Skin of body (tissue), 2 donors: Measurements from ENCODE around the gene NKAIN4. TPM values are rescaled to one million over a fixed set of nuclear protein-coding genes. Genes with fewer than 3 reads are reported as not detected.

Experiments
- DNase-seq: peaks from one replicate; lab custom pipeline; 2025; lab: John Stamatoyannopoulos, UW
- total RNA-seq: library from RNA; depleted of rRNA; stranded (reverse); fragments of >200 nt; gene quantifications from one replicate; pipeline ENCODE4 v1.2.3, GENCODE V29; 2014

NKAIN4 gene
- total RNA-seq, 1 donor from 2014 or later = 3.7 TPM

DNA sequence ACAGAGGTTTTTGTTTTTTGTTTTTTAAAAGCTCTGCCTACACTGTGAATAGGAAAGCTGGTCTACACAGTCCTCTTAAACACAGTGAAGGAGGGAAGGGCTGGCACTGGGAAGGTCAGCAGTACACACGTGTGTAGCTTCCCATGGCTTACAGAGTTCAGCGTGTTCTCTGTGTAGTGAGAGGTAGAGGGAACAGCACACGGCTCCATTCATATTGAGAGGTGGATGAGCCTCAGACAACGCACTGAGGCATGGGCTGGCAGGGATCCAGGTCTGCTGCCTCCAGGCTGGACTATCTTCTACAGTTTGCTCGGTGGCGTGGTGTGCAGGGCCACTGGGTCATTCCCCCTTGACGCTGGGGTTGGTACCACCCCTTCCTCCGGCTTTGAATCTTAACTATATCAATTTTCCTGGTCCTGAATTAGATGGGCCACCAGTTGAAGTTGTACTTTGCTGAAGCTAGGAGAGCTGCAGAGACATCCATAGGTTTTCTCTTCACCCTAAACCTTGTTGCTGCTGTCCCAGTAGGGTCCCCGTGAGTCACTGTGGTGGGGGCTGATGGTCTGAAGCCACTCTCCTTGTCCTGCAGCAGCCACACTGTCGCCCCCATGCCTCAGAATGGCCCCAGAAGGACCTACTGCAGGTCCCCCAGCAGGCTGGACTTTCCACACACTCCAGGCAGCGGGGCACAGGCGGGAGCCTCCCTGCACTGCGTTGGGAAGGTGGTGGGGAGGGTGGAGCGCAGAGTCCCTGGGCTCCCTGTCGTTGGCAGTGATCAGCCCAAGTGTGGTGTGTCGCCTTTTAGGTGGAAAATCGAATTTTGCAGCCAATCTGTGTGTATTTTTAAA, 20.3 kb upstream of the NKAIN4 start:
- no peak for DNase-seq

GRCh38 chr20:63273635-63274380, 19.5 kb upstream of the NKAIN4 start:
- no peak for DNase-seq

- no peak for DNase-seq
These were observed 18.9 kb upstream of the NKAIN4 start for GRCh38 chr20:63273059-63273579.

GRCh38 chr20:63272105-63273058, 18.1 kb upstream of the NKAIN4 start, which contains the start of gene ARFGAP1:
Gene ARFGAP1, plus strand, starts transcription at chr20:63272813. Its CDS starts 2,768 bp downstream, at chr20:63275581.
- DNase-seq = peak; percentile 88

DNA sequence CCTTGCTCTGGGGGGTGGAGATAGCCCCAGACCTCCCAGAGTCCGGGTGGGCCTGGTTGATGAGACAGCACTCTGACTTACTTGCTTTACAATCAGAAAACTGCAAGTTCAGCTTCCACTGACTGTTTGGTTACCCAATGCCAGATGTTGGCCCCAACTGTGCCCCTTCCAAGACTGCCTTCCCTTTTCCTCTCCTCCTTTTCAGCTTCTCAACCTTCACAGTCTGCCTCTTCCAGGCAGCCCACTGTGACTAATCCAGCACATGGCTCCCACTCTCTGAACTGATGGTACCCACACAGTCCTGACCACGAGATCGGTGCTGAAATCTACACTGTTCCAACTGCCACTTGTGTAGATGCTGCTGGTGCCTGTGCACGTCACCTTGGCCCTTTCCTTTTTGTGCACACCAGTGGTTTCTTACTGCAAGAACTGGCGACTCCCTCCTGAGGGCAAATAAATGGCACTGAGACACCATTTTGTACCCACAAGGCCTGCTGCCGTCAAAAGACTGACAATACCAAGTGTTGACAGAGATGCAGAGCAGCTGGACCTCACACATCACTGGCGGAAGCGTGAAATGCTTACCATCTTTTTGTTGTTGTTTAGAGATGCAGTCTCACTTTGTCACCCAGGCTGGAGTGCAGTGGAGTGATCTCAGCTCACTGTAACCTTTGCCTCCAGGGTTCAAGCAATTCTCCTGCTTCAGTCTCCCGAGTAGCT, 16.5 kb upstream of the NKAIN4 start:
- no peak for DNase-seq

- DNase-seq = no peak
These were observed 15.5 kb upstream of the NKAIN4 start for GRCh38 chr20:63269724-63270123.

DNA sequence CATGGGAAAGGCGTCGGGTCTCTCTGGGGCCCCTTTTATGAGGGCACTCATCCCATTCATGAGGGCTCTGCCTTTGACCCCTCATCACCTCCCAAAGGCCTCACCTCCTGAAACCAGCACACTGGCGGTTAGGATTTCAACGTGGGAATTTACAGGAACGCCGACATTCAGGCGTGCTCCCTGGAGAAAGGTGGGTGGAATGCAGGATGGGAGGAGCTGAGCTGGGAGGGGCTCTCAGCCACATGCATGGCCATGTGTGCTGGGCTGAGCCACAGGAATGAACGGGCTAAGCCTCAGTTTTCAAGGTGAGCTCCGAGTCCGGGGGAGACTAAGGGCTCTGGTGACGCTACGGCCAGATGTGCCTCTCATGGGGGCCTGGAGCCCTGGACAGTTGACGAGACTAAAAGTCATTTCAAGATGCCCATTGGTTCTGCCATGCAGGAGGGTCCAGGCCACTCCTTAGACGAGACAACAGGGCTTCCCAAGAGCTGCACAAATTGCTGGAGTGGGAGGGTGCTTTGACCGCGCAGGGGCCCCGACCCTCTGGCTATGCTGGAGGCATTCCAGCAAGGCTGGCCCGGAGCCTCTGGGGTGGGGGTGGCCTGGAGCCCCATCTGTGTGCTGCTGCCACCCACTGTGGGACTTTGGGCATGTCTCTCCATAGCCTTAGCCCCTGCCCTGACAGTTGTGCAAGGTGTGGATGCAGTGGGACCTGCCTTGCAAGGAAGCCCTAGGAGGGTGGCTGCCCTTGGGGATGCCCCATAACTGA, 14.6 kb upstream of the NKAIN4 start:
- no peak for DNase-seq

DNA sequence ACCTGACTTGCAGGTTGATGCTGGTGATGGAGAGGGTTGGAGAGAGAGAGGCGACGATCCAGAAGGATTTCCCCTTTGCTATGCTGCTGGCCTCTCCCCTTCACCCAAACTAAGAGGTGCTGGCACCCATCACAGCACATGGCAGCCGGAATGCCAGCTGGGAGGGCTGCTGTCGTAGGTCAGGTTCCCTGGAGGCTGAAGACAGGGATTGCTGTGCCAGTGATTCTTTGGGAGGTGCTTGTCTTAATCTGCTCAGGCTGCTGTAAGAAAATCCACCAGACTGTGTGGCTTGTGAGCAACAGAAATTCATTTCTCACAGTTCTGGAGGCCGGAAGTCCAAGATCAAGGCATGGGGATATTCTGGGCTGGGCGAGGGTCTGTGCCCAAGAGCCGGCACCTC, 14.0 kb upstream of the NKAIN4 start:
- DNase-seq = no peak

DNA sequence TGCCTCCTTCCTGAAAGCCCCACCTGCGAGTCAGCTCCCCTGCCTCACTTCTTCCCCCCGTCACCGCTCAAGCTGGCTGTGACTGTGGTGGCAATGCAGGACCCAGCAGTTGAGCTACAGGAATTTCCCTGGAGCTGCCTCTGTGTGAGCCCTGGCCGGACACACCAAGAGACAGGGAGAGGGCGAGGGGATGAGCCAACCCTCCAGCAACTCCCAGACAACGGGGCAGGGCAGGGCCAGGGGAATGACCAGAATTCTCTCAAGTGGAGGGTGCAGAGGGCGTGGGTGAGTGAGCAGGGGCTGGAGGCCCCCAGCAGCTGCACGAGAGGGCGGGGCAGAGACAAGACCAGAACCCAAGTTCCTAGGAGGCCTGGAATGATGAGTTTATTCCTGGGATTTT, 13.4 kb upstream of the NKAIN4 start:
- DNase-seq = no peak

DNA sequence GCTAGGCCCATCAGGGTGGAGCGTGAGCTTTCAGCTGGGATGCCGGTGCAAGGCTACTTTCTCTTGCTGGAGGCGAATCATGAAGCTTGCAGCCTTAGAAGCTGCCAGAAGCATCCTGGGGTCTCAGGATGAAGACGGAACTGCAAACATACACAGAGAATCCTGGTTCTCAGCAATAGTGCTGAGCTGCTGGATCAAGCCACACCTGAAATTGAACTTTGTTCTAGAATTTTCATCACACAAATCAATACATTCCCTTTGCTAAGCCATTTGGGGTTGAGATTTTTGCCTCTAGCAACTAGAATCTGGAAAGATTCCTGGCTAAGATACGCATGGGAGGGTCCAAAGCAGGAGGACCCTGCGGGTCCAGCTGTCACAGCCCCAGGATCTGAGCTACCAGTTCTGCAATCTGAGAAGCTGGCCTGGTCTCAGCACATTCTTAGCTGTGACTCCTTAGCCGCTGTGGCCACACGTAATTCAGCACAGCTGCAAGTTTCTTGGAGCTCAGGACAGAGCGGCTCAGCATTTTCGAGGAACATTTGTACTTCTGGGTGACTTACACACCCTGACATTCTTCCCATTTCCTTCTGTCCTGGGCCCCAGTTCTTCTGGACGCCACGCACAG, 11.7 kb upstream of the NKAIN4 start:
- peak; percentile 66 for DNase-seq

GRCh38 chr20:63264519-63264918, 10.3 kb upstream of the NKAIN4 start:
- no peak for DNase-seq

- DNase-seq = no peak
These were observed 9.7 kb upstream of the NKAIN4 start for GRCh38 chr20:63264000-63264399.

GRCh38 chr20:63262836-63263235, 8.6 kb upstream of the NKAIN4 start:
- no peak for DNase-seq

GRCh38 chr20:63261795-63262528, 7.7 kb upstream of the NKAIN4 start:
- DNase-seq = no peak

GRCh38 chr20:63261060-63261794, 7.0 kb upstream of the NKAIN4 start:
- DNase-seq = peak; percentile 24

DNA sequence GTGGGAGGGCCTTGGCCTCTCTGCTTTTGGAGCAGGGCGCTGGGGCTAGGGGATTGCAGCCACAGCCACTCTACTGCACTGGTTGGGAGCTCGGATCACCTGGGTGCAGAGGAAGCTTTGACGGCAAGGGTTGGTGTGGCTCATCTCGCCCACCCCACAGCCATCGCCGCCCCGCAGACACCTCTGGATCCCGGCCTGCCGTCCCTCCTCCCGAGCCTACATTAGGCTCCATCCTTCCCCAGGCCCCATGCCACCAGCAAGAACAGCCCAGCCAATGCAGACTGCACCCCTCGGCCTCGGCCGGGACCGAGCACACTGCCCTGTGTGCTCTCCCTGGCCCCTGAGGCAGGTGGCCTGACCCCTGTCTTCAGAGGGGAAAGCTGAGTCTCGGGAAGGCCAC, 6.3 kb upstream of the NKAIN4 start:
- DNase-seq = no peak

DNA sequence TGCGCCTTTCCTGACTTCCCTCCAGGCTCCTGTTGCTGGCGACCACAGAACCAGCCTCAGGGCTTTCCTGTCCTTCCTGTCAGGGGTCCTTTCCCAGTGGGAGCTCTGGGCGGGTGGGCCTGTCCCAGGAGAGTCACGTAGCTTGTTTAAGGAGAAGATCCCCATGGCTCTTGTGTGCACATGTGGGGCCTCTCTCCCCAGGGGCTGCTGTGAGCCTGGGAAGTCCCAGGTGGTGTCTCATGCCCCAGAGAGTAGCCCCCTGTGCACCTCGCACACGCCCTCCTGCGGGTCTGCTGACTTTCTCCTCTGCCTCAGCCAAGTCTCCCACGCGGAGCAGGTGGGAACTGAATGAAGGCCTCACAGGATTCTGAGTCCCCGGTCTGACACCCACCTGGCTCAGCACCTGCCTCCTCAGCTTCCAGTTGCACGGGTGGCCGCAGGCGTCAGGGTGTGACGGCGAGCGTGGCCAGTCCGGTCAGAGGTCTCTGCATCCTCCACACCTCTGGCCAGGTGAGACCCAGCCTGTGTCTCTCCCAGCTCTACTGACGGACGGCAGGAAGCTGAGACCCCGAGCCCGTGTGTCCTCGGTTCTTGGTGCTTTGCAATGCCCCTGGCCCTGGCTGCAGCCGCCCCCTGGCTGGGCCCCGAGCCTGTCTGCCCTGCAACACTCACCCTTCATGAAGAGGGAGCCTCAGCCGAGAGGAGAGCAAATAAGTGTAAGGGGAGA, 5.6 kb upstream of the NKAIN4 start:
- no peak for DNase-seq
